HG03565 (cell line): ENCODE data around the gene CYGB.
"Not testable (repeated sequence)": the region's sequence is repeated elsewhere in the genome, so short reads cannot be mapped to it uniquely, and the experiment has no call there.

Source experiments
- ATAC-seq: cut with Tn5 transposase; IDR thresholded peaks from one replicate; pipeline ENCODE4 v1.9.1; 2021; ENCODE audit warnings: mild to moderate bottlenecking, moderate library complexity; ENCODE audit not compliant: unreplicated experiment

Gene CYGB

DNA sequence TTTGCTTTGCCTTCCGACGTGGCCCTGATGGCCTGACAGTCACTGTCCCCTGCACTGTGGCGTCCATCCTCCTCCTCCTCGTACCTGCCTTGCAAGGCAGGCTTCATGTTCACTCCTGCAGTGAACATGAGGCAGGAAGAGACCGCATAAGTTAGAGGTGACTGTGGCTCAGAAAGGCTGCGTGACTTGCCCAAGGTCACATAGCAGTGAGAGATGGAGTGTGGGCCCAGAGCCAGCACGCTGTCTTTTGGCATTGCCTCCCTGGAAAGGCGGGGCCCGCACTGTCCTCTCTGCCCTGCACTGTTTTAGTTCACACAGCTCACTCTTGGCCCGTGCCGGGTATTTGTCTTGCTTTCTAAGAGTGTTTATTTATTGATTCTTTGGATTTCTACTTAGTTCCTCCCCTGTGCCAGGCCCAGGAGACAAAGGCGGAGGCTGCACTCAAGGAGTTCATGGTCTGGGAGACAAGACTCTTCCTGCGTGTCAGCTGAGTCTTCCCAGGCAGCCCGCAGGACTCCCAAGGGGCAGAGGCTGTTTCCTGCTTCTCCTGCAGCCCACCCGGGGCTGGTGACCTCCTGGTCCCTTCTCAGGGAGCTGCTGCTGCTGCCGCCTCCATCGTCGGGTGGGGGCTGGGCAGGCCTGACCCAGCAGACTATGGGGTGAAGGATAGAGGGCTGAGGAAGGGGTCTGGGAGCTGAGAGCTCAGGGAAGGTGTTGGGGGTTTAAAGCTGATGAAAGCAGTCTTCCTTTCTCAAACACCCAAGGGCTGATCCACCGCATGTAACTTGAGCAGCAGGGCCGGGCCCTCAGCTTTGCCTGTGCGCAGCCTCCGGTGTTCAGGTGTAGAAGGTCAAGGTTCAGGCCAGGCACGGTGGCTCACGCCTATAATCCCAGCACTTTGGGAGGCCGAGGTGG, 12.7 kb downstream of the CYGB start:
- ATAC-seq, result no peak

DNA sequence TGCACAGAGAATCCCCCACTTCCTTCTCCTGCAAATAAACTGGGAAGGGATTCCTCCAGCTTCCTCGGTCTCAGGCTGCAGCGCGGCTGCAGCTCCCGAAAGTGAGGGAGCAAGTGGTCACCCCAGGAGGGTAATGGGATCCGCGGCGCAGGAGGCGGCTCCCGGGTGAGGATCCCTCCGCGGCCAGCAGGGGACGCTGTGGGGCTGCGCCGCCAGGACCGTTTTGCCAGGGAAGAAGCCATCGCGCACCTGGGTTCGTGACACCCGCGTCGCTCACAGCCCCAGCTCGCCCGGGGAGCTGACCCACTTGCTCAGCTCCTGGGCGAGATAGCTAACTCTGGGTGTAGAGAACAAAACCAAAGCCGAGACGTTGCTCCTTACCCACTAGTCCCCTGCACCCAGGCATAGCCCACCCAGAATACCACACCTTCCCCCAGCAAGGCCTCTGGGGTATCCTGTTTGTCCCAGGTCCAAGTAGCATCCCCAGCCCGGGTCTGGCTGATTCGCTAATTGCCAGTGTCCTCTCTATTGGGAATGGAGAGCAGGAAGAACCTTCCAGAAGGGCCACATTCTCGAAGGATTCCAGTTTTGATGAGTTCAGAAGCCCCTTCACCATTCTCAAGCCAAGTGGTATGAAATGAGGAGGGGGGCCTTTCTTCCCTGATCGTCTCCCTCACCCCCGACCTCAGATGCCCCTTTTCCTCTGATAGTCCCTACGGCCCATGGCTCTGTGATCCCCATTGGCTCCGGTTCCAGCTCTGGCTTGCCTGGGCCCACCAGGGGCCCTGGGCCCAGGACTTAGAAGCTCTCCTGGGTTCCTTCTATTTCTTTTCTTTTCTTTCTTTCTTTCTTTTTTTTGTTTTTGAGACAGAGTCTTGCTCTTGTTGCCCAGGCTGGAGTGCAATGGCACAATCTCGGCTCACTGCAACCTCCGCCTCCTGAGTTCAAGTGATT, 14.1 kb downstream of the CYGB start:
- peak; percentile 59 for ATAC-seq

DNA sequence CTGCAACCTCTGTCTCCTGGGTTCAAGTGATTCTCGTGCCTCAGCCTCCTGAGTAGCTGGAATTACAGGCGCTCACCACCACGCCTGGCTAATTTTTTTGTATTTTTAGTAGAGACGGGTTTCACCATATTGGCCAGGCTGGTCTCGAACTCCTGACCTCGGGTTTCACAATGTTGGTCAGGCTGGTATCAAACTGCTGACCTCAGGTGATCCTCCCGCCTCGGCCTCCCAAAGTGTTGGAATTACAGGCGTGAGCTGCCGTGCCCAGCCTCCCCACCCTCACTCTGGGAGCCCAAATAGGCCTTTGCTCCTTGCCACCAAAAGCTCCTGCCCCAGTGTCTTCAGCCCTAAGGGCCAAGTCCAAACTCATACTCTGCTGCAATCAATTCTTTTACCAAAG, 15.8 kb downstream of the CYGB start:
- ATAC-seq, result not testable (repeated sequence)

DNA sequence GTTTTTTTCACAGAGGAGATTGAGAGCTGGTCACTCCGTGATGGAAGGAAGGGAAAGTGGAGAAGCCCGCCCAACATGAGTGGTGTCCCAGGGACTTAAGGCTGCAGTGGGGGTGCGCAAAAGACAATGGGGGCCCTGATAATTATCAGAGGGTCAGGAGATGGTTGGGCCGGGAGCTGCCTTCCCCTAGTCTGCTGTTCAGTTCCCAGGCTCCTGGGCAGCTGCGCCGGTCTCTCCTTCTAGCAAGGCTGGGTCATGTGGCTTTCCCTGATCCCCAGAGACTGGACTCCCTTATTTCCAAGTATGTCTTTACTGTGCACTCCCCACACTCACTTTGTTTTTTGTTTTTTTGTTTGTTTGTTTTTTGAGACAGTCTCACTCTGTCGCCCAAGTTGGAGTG, 16.2 kb downstream of the CYGB start:
- no peak for ATAC-seq

DNA sequence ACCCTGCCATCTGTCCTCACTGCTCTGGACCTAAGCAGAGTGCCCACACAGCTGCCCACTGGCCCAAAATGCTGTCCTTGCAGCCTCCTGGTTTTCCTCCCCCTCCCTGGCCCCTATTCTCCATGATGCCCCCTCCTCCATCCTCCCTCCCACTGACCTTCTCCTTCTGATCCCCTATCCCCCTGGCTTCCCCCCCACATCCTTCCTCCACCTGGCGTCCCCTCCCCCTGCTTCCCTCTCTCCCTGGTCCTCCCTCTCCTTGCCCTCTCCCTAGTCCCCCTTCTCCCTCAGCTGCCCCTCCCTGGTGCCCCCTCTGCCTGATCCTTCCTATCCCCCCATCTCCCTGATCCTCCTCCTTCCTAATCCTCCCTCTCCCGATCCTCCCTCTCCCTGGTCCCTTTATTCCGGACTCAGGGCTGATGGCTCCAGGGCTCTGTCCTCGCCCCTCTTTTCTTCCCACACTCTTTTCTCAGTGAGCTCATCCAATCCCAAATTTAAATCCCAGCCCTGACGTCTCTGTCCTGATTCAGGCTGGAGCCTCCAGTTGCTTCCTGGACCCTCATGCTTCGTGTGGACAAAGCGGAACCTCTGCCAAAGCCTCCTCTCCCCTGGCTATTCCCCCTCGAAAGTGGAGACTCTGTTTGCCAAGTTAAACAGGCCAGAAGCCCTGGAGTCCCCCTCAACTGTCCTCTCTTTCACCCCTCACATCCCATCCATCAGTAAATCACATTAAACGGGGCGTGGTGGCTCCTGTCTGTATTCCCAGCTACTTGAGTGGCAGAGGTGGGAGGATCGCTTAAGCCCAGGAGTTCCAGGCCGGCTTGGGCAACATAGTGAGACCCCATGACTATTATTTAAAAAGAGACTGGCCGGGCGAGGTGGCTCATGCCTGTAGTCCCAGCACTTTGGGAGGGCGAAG, 18.2 kb downstream of the CYGB start:
- ATAC-seq, result no peak

DNA sequence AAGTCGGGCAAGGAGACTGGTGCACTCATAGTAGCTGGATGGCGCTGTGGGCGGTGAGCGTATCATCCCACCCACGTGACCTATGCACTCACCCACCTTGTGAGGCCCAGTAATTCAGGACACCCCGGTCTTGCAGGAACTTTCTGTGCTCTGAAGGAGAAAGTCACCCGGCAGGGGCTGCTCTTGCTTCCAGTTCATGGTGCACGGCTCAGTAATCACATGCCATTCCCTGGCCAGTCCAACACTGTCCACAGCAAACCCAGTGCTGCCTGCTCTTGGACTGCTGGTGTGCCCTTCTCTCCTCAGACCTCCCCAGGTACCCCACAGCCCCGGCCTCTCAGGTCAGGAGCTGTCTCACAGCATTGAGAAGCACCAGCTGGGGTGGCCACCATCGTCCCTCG, 19.9 kb downstream of the CYGB start:
- ATAC-seq, result no peak

DNA sequence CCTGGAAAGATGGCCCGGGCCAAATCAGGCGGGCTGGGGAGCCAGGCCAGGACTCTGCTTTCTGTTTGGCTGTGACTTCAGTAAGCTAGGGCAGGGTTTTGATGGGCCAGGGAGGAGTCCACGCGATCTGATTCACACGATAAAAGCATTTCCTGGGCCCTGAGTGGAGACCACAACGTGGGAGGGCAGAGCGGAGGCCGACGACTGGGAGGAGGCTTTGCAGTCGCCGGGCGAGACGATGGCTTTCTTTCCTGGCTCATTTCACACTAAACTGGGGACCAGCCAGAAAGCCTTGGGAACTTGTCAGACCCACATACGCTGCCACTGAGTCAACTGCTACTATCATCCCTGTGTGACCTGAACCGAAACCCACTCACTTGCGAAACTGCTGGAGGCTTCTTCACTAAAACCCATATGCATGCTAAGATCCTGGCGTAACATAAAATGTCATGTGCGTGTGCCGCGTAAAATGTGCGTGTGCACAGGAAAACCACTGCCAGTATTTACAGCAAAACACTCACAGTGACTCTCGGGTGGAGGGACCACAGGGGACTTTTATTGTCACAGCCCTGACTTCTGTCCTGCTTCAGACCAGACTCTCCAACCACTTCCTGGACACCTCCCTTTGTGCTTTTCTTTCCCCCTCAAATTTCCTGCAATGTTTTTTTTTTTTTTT, 22.1 kb downstream of the CYGB start:
- ATAC-seq, result peak; percentile 61

DNA sequence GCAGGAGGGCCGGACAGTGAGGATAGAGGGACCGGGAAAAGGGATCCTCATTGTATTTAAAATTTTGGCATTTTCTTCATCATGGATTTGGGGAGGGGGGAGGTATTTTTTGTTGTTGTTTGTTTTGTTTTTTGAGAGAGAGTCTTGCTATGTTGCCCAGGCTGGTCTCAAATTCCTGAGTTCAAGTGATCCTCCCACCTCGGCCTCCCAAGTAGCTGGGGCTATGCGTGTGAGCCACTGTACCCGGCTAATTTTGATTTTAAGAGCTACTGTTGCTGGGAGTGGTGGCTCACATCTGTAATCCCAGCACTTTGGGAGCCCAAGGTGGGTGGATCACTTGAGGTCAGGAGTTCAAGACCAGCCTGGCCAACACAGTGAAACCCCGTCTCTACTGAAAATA, 23.2 kb downstream of the CYGB start:
- not testable (repeated sequence) for ATAC-seq

DNA sequence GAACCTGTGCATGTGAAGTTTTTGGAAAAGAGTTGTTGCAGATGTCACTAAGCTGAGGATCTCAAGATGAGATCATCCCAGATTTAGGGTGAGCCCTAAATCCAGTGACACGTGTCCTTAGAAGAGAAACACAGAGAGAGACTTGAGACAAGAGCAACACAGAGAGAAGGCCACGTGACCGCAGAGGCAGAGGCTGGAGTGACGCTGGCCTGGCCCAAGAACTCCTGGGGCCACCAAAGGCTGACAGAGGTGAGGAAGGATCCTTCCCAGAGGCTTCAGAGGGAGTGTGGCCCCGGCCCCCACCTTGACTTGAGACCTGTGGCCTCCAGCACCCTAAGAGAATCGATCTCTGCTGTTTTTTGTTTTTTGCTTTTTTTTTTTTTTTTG, 24.2 kb downstream of the CYGB start:
- no peak for ATAC-seq

DNA sequence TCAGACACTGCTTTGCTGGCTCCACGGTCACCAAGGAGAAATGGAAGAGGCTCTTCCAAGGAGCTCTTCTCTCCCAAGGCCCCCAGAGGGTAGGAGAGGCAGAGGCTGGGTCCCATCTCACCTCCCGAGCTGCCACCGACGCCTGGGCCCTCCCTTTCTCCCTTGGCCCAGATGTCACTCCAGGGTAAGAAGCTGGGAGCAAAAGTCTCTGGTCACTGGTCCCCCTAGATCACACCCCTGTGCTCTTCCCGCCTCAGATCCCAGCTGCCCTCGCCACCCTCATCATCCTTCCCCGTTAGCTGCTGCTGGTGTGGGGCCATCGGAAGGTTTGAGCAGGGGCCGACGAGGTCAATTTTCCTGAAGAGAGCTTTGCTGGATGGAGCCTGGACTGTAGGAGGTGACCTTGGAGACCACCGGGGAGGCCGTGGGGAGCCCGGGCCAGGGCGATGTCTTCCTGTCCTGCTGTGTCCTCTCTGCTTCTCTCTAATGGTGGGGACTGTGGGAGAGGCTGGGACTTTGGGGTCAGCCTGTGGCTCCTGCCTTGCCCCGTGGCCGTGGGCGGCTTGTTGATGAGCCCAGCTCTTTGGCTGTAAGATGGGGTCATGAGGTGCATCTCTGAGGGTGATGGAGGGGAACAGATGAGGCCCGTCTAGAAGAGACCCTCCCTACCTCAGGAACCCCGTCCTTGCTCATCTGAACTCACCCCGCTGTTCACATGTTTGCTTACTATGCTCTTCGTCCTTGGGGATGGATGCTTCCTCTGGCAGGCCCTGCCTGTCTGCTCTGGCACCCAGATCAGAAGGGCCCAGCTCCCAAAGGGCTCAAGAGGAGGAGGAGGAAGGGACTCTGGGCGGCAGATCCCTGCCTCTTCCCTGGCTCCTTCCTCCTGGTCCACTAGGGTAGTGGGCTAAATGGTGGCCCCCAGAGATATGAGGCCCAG, 24.9 kb downstream of the CYGB start:
- no peak for ATAC-seq

DNA sequence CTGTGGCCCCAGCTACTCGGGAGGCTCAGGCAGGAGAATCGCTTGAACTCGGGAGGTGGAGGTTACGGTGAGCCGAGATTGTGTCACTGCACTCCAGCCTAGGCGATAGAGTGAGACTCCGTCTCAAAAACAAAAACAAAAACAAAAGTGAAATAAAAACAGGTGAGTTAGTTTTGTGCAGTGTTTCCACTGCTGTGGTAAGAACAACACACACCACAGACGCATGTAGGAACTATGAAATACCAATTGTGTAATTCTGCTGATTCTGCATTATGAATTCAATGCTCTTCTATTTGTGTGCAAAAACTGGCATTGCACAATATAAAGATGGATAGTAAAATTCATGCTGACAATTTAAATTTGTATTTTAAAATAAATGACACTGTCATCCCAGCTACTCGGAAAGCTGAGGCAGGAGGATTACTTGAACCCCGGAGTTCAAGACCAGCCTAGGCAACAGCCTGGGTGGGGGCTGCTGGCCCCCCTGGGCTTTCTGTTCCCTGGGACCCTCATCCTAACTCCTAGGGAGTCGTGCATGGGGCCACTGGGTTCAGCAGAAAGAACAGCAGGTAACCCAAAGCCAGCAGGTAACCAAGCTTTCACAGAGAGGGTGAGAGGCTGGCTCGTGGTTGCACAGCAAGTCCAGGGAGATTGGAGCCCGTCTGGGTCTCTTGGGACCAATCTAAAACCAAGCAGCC, 25.7 kb downstream of the CYGB start:
- ATAC-seq, result no peak

DNA sequence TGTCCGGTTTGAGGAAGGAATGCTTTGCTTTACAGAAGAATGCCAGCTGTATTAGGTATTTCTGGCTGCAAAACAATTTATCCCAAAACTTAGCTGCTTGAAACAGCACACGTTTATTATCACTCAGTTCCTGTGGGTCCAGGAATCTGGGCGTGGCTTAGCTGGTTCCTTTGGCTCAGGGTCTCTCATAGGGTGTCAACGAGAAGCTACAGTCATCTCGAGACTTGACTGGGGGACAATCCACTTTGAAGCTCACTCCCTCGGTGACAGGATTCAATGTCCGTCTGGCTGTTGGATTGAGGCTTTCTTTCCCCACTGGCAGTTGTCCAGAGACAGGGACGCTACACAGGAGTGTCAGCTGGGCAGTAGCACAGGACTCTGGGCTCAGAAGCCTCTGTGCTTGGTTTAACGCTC, 26.7 kb downstream of the CYGB start:
- ATAC-seq, result no peak

DNA sequence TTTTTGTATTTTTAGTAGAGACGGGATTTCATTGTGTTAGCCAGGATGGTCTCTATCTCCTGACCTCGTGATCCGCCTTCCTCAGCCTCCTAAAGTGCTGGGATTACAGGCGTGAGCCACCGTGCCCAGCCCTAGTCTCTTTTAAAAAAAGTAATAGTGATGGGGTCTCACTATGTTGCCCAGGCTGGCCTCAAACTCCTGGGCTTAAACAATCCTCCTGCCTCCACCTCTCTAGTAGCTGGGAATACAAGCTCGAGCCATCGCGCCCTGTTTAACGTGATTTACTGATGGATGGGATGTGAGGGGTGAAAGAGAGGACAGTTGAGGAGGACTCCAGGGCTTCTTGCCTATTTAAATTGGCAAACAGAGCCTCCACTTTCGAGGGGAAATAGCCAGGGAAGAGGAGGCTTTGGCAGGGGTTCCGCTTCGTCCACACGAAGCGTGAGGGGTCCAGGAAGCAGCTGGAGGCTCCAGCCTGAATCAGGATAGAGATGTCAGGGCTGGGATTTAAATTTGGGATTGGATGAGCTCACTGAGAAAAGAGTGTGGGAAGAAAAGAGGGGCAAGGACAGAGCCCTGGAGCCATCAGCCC, 28.9 kb downstream of the CYGB start:
- not testable (repeated sequence) for ATAC-seq

DNA sequence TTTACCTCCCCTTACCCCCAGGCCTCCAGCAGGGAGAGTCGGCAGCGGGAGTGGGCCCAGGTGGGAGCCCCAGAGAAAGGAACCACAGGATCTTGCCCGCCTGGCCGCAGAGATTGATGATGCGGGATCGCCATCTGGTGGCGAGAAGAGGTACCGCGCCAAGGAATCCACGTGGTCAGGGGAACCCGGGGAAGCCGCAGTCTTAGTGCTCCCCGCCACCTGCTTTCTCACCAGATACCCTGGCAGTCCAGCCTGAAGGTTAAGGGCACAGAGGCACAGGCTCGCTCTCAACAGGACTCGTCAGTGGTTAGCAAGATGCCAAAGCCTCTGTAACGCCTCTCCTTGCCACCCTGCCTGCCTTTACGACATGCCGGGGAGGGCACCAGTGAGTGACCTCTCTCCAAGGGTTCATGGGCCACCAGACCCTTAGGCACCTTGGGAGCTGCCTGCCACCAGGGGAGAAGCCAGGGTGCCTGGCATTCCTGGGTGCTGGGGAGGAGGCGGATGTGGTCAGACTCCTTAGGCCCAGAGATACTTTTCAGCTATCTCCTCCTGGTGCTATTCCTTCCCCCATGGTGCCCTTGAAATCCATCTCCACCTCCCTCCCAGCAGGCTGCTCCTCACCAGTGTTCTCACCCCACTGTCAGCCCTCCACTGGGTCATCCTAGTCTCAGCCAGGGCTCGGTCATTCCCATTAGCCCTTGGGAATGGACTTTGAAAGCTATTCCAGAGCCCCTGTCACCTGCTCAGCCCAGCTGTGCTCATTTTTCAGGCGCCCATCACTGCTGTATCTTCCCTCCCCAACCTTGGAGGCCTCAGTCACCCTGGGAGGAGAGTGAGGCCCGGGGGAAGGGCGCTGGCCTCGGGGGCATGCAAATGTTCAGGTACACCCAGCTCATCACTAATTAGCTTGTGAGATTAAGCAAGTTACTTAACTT, 30.8 kb downstream of the CYGB start:
- ATAC-seq, result peak; percentile 42

DNA sequence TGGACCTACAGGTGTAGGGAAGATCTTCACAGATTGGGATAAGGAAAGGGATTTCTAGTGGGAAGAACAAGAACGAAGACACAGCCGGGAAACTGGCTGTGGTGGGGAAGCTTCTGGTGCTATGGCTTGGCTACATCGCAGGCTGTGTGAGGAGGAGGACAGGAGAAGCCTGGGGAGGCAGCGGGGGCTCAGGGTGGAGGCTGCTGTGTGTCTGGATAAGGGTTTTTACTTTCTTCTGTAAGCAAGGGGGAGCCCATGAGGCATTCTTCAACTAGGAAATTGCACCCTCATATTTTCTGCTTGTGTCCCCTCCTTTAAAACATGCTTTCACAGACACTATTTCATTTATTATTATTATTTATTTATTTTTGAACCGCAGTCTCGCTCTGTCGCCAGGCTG, 33.4 kb downstream of the CYGB start:
- no peak for ATAC-seq

DNA sequence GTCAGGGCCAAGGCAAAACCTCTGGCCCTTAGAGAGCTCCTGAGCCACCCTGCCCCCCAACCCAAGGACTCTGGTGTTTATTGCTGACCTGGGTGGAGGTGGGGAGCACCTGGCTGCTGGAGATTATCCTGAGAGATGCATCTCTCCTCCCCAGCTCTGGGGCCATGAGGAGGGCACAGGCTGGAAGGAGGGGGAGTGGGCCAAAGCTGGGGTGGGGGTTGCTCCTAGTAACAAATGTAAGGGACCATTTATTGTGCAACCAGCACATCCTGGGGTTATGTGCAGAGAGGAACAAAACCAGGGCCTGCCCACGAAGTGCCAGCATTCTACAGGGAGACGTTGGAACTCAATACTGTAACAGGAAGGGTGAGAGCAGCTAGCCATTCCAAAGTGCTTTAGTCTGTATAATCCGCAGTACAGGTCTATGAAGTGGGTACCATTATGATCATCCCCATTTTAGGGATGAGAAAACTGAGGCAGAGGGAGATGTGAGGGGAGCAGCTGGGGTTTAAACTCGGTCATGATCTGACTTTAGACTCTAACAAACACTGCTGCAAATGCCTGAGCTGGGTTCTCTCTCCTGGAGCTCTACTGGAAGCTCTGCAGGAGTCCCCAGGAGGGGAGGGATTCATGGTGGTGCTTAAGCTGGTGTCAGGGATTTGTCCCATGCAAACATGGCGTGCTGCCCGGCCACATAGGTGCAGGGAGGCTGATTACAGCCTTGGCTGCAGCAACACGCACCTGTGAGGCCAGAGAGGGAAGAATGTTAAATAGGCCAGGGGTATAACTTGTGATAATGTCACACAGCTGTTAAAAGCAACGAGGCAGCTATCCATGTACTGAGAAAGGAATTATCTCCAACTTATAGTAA, 34.9 kb downstream of the CYGB start:
- ATAC-seq, result no peak
